GM23338 (cell line): Measurements from ENCODE around the gene TCIRG1. TPM values are rescaled to one million over a fixed set of nuclear protein-coding genes. Genes with fewer than 3 reads are reported as not detected.

Source experiments
- ATAC-seq: fragments of 200-7000 bp; cut with Tn5 transposase; 3 replicates; pipeline ENCODE4 v1.9.1; 2020
- DNase-seq: peaks from one replicate; pipeline ENCODE4 v3.0.0-alpha.2; 2015; ENCODE audit warnings: low spot score
- H2AFZ ChIP-seq: fragments of 200-600 bp; sonication (generic); 2 replicates; pipeline ENCODE4 v1.8.0; 2016; ENCODE audit warnings: antibody characterized with exemption, mild to moderate bottlenecking, moderate library complexity
- H3F3A ChIP-seq: fragments of 200-600 bp; sonication (generic); replicated peaks from 2 replicates; pipeline ENCODE4 v1.8.0; 2017; ENCODE audit warnings: antibody characterized with exemption, mixed run types, low read depth
- H3K27ac ChIP-seq: fragments of 200-600 bp; sonication (generic); 2 replicates; pipeline ENCODE4 v1.6.1; 2016; ENCODE audit warnings: low read depth
- H3K27me3 ChIP-seq: fragments of 200-600 bp; sonication (generic); 2 replicates; pipeline ENCODE4 v1.8.0; 2016; ENCODE audit warnings: mild to moderate bottlenecking, mixed run types, moderate library complexity; ENCODE audit not compliant: insufficient read depth
- H3K36me3 ChIP-seq: fragments of 200-600 bp; sonication (generic); 2 replicates; pipeline ENCODE4 v1.8.0; 2016; ENCODE audit warnings: mild to moderate bottlenecking; ENCODE audit not compliant: insufficient read depth
- H3K4me1 ChIP-seq: fragments of 200-600 bp; sonication (generic); 2 replicates; pipeline ENCODE4 v1.8.0; 2016; ENCODE audit warnings: mild to moderate bottlenecking, moderate library complexity; ENCODE audit not compliant: insufficient read depth
- H3K4me2 ChIP-seq: fragments of 200-600 bp; sonication (generic); 2 replicates; pipeline ENCODE4 v1.7.1; 2017; ENCODE audit warnings: mixed run types
- H3K4me3 ChIP-seq: fragments of 200-600 bp; sonication (generic); 2 replicates; pipeline ENCODE4 v1.6.1; 2016; ENCODE audit warnings: mixed run types
- H3K79me2 ChIP-seq: fragments of 200-600 bp; sonication (generic); replicated peaks from 2 replicates; pipeline ENCODE4 v1.8.0; 2017; ENCODE audit warnings: mild to moderate bottlenecking; ENCODE audit not compliant: insufficient read depth
- H3K9me2 ChIP-seq: fragments of 200-600 bp; sonication (generic); 2 replicates; pipeline ENCODE4 v1.8.0; 2017; ENCODE audit not compliant: insufficient read depth
- H4K20me1 ChIP-seq: fragments of 200-600 bp; sonication (generic); replicated peaks from 2 replicates; pipeline ENCODE4 v1.8.0; 2017; ENCODE audit warnings: mild to moderate bottlenecking; ENCODE audit not compliant: insufficient read depth
- H3K27ac Mint-ChIP-seq: 2 replicates; pipeline ENCODE4 v1.8.0; 2020; ENCODE audit warnings: inconsistent platforms, mild to moderate bottlenecking, moderate library complexity, mixed read lengths
- H3K27me3 Mint-ChIP-seq: 3 replicates; pipeline ENCODE4 v1.8.0; 2022; ENCODE audit warnings: low read depth, mild to moderate bottlenecking, moderate library complexity, mixed read lengths, inconsistent platforms; ENCODE audit not compliant: insufficient read depth, poor library complexity
- H3K36me3 Mint-ChIP-seq: 3 replicates; pipeline ENCODE4 v1.8.0; 2021; ENCODE audit warnings: low read depth, mild to moderate bottlenecking, inconsistent platforms, moderate library complexity, mixed read lengths
- H3K4me1 Mint-ChIP-seq: 3 replicates; pipeline ENCODE4 v1.8.0; 2020; ENCODE audit warnings: mild to moderate bottlenecking, inconsistent platforms, mixed read lengths
- H3K4me3 Mint-ChIP-seq: 3 replicates; pipeline ENCODE4 v1.8.0; 2021; ENCODE audit warnings: moderate library complexity, mild to moderate bottlenecking, inconsistent platforms, mixed read lengths
- H3K9me3 Mint-ChIP-seq: 3 replicates; pipeline ENCODE4 v1.8.0; 2020; ENCODE audit warnings: moderate library complexity, mild to moderate bottlenecking, inconsistent platforms, mixed read lengths
- CREB1 ChIP-seq: fragments of 250-450 bp; sonication (Bioruptor Pico); IDR thresholded peaks from 2 replicates; pipeline ENCODE4 v1.5.0; 2020; ENCODE audit warnings: low read depth, mild to moderate bottlenecking, moderate library complexity
- ETS1 ChIP-seq: IDR thresholded peaks from 2 replicates; pipeline ENCODE4 v1.6.1; 2016; ENCODE audit warnings: antibody characterized with exemption
- EZH2 ChIP-seq: fragments of 200-600 bp; sonication (generic); IDR thresholded peaks from one replicate; pipeline ENCODE4 v1.8.0; 2017; ENCODE audit warnings: antibody characterized with exemption, mild to moderate bottlenecking, low read depth; ENCODE audit not compliant: unreplicated experiment
- EZH2phosphoT487 ChIP-seq: fragments of 200-600 bp; sonication (generic); IDR thresholded peaks from one replicate; pipeline ENCODE4 v1.8.1; 2018; ENCODE audit warnings: antibody characterized with exemption; ENCODE audit not compliant: unreplicated experiment
- JUNB ChIP-seq: IDR thresholded peaks from one replicate; pipeline ENCODE4 v1.6.1; 2016; ENCODE audit warnings: antibody characterized with exemption; ENCODE audit not compliant: unreplicated experiment
- NANOG ChIP-seq: IDR thresholded peaks from 2 replicates; pipeline ENCODE4 v1.6.1; 2016; ENCODE audit warnings: antibody characterized with exemption, borderline replicate concordance
- POLR2AphosphoS5 ChIP-seq: IDR thresholded peaks from 2 replicates; pipeline ENCODE4 v1.6.1; 2016; ENCODE audit warnings: antibody characterized with exemption, low read depth
- STAT1 ChIP-seq: IDR thresholded peaks from one replicate; pipeline ENCODE4 v1.6.1; 2016; ENCODE audit warnings: antibody characterized with exemption; ENCODE audit not compliant: unreplicated experiment
- ZNF114 ChIP-seq: fragments of 250-450 bp; sonication (Bioruptor Pico); IDR thresholded peaks from 2 replicates; pipeline ENCODE4 v1.5.0; 2020; ENCODE audit warnings: mild to moderate bottlenecking, moderate library complexity
- ZNF331 ChIP-seq: fragments of 250-450 bp; sonication (Bioruptor Pico); IDR thresholded peaks from 2 replicates; pipeline ENCODE4 v1.5.0; 2020; ENCODE audit warnings: low read depth, mild to moderate bottlenecking, moderate library complexity
- ZNF462 ChIP-seq: fragments of 250-450 bp; sonication (Bioruptor Pico); IDR thresholded peaks from 2 replicates; pipeline ENCODE4 v1.5.0; 2020; ENCODE audit warnings: mild to moderate bottlenecking, moderate library complexity
- polyA plus RNA-seq: library from polyadenylated mRNA; unstranded; fragments of >200 nt; fragmentation: Nextera tagmentation; extraction: Ambion mirVana; gene quantifications from 2 replicates; pipeline ENCODE4 v1.2.1, GENCODE V29; 2016
- total RNA-seq: library from RNA; depleted of rRNA; stranded (reverse); fragments of >200 nt; shearing (Covaris generic); gene quantifications from 2 replicates; pipeline ENCODE4 v1.2.3, GENCODE V29; 2014
- TF ChIP-seq, protein P1 (sequence below), 2 experiments: fragments of 200-600 bp in 1 of 2; sonication (generic) in 1 of 2; conservative IDR thresholded peaks; 2 replicates each; pipeline versions ENCODE4 v1.5.1 to v1.6.1; 2016 to 2017; ENCODE audit warnings: antibody characterized with exemption in 2 of 2, low read depth in 2 of 2, mild to moderate bottlenecking in 2 of 2, moderate library complexity in 1 of 2
- TF ChIP-seq, protein P2 (sequence below): IDR thresholded peaks from one replicate; pipeline ENCODE4 v1.6.1; 2018; ENCODE audit warnings: antibody characterized with exemption; ENCODE audit not compliant: unreplicated experiment

TCIRG1 gene
- total and polyA plus RNA-seq, 2 experiments from 2014 or later = 20.4 to 40.4 TPM

GRCh38 chr11:68035266-68035876 lies 3.5 kb upstream of the TCIRG1 start:
- Histone ChIP-seq H3K9me2 (no peaks in the 10 kb centered on the region), H3K36me3 (peaks cover 6% of the 10 kb centered on the region; the same call in 1 of the 2 replicates), H3K27ac (no peak overlapping the region), H3K4me1 (peaks cover 18% of the 10 kb centered on the region), H3K79me2 (peaks cover 13% of the 10 kb centered on the region), H4K20me1 (no peaks in the 10 kb centered on the region), H3K4me2 (no peak overlapping the region), H2AFZ (no peak overlapping the region), H3F3A (peaks cover 10% of the 10 kb centered on the region; the same call in 1 of the 2 replicates), H3K4me3 (no peak overlapping the region), H3K27me3 (no peaks in the 10 kb centered on the region)
- ATAC-seq = no peak
- no peak overlapping the region for H3K4me3 Mint-ChIP-seq
- TF ChIP-seq POLR2AphosphoS5 (no peak), EZH2 (no peak), JUNB (no peak), ZNF114 (no peak), CREB1 (no peak), ZNF462 (CRISPR knock-in tag) (no peak), EZH2phosphoT487 (no peak), ETS1 (no peak), ZNF331 (CRISPR knock-in tag) (no peak), STAT1 (no peak), NANOG (no peak)
- TF ChIP-seq, protein P1, sequence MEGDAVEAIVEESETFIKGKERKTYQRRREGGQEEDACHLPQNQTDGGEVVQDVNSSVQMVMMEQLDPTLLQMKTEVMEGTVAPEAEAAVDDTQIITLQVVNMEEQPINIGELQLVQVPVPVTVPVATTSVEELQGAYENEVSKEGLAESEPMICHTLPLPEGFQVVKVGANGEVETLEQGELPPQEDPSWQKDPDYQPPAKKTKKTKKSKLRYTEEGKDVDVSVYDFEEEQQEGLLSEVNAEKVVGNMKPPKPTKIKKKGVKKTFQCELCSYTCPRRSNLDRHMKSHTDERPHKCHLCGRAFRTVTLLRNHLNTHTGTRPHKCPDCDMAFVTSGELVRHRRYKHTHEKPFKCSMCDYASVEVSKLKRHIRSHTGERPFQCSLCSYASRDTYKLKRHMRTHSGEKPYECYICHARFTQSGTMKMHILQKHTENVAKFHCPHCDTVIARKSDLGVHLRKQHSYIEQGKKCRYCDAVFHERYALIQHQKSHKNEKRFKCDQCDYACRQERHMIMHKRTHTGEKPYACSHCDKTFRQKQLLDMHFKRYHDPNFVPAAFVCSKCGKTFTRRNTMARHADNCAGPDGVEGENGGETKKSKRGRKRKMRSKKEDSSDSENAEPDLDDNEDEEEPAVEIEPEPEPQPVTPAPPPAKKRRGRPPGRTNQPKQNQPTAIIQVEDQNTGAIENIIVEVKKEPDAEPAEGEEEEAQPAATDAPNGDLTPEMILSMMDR (conservative IDR thresholded peaks at IDR 0.05; ENCODE audit: low read depth in 2 of 2) = no peak
- TF ChIP-seq, protein P2, sequence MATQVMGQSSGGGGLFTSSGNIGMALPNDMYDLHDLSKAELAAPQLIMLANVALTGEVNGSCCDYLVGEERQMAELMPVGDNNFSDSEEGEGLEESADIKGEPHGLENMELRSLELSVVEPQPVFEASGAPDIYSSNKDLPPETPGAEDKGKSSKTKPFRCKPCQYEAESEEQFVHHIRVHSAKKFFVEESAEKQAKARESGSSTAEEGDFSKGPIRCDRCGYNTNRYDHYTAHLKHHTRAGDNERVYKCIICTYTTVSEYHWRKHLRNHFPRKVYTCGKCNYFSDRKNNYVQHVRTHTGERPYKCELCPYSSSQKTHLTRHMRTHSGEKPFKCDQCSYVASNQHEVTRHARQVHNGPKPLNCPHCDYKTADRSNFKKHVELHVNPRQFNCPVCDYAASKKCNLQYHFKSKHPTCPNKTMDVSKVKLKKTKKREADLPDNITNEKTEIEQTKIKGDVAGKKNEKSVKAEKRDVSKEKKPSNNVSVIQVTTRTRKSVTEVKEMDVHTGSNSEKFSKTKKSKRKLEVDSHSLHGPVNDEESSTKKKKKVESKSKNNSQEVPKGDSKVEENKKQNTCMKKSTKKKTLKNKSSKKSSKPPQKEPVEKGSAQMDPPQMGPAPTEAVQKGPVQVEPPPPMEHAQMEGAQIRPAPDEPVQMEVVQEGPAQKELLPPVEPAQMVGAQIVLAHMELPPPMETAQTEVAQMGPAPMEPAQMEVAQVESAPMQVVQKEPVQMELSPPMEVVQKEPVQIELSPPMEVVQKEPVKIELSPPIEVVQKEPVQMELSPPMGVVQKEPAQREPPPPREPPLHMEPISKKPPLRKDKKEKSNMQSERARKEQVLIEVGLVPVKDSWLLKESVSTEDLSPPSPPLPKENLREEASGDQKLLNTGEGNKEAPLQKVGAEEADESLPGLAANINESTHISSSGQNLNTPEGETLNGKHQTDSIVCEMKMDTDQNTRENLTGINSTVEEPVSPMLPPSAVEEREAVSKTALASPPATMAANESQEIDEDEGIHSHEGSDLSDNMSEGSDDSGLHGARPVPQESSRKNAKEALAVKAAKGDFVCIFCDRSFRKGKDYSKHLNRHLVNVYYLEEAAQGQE = no peak
- peaks cover 15% of the 10 kb centered on the region for H3K36me3 Mint-ChIP-seq
- peaks cover 11% of the 10 kb centered on the region for H3K4me1 Mint-ChIP-seq
- H3K27ac Mint-ChIP-seq = no peak overlapping the region
- peaks cover 17% of the 10 kb centered on the region for H3K27me3 Mint-ChIP-seq
- DNase-seq = no peak
- H3K9me3 Mint-ChIP-seq = no peaks in the 10 kb centered on the region
